ENCODE data around the gene SPOCK3.
"Not testable (repeated sequence)": the region's sequence is repeated elsewhere in the genome, so short reads cannot be mapped to it uniquely, and the experiment has no call there.

Gene SPOCK3

DNA sequence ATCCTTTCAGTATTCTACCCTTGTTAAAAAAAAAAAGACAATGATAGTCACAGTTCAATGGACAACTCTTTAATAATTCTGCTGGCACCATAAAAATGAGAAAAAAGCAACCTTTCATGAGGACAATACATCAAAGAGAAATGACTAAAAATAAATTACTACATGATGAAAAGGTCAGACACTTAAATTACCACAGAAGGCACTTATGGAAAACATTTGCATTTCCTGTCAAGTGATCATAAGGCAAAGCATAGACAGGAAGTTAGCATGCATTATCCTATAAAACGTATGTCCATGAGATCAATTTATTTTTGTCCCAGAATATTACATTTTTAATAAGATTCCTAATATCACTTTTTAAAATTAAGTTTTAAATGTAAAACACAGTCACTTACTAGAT lies 303.8 kb downstream of the SPOCK3 start:
- DNase-seq: no peak

GRCh38 chr4:166924424-166924823 lies 309.9 kb downstream of the SPOCK3 start:
- peak; percentile 5 for DNase-seq

GRCh38 chr4:166913926-166914325 lies 320.4 kb downstream of the SPOCK3 start:
- DNase-seq: no peak

DNA sequence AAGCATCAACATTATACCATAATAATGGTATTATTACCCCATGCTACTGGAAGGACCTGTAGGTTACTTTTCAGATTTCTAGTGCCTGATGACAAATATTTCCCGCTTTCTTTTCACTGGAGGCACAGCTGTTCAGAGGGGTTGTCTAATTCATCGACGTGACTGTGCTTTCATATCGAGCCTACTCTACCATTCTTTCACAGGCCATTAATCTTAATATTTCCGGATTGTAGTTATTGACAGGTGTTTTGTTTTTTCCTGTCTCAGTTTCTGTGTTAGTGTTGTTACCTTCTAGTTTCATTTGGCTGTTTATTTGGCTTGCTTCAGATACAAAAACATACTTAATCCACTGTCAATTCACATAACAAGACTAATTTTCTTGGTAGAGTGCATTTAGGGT lies 330.9 kb downstream of the SPOCK3 start:
- no peak for DNase-seq

DNA sequence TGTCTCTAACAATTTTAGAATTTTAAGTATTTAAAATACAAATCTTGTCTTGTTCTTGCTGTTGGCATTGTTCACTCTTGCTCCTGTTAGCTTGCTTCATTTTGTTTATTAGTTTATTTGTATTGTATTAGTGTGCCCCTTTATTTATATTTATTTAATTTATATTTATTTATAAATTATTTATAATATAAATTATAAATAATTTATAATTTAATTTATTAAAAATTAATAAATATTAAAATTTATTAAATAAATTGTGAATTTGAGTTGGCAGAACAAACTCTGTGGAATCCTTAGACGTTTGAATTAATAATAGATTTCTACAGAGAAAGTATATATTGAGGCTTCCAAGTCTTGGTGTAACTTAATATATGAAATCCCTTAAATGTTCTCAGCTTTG lies 331.4 kb downstream of the SPOCK3 start:
- no peak for DNase-seq

GRCh38 chr4:166896254-166896653 lies 338.0 kb downstream of the SPOCK3 start:
- no peak for DNase-seq

GRCh38 chr4:166895771-166896170 lies 338.5 kb downstream of the SPOCK3 start:
- DNase-seq: peak; percentile 23

- DNase-seq: no peak
Measured at GRCh38 chr4:166887457-166887856, 346.8 kb downstream of the SPOCK3 start.

DNA sequence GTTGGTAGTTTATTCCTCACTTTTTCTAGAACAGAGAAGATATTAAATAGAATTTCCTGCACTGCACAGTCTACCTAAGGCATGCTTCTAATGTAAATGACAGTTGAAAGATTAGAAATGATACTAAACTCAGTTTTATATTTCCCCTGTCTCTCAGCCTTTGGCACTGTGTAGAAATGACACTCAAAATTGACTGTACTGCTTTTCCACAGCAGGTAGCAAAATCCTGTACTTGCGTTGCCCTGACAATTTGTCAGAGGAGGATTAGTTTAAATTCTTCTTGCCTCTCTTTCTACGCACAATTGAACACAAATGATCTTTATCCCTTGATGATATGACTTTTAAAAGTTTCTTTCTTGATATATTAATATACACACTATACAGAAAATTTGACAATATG lies 347.6 kb downstream of the SPOCK3 start:
- no peak for DNase-seq

DNA sequence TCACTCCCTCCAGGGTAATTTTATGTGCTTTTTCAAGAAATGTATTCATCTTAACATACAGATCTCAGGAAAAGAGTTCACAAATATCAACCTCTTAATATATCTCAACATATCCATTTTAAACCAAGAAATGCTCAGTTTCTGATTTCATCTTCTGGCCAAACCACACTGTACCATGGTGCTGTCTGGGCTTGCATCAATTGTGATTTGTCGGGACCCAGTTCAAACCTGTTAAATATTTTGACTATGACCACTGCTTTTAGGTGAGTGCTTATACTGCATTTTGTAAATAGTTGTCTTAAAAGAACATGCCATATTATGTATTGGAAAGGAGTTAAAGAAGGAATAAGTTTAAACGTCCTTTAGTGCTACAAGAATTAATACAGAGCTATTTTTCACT lies 352.1 kb downstream of the SPOCK3 start:
- no peak for DNase-seq

DNA sequence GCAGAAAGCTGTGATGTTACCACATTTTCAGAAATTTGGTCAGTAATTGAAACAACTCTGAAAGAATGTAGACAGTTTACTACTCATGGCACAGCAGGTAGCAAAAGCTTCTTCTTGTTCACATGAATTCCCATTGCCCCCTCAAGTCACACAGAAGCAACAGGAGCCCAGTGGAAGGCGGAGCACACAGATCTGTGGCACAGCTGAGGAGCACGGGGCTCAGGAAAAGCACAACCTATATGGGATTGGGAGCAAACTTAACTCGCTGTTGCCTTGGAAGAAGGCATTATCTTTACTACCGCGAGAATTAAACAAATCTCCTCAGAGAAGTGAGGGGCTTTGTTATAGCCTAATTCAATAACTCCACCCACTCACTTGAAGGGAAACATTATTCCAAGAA lies 358.5 kb downstream of the SPOCK3 start:
- no peak for DNase-seq

DNA sequence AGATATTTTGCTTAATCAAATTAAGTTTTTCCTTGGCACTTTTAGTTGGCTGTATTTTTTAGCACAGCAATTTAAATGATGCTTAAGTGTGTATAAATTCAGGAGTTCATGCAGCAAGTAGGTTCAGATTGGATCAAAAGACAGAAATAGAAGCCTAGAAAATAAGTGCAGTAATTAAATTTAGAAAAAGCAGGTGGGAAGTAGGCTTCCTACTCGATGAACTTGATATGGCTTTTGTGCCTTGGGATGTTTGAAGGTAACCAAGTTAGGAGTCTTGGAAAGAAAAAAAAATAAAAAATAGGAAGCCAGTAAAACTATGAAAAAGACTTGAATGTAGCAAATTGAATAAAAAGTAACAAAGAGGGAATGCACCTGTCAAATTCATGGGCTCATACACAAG lies 372.3 kb downstream of the SPOCK3 start:
- no peak for DNase-seq

GRCh38 chr4:166850398-166850797 lies 383.9 kb downstream of the SPOCK3 start:
- DNase-seq: not testable (repeated sequence)

DNA sequence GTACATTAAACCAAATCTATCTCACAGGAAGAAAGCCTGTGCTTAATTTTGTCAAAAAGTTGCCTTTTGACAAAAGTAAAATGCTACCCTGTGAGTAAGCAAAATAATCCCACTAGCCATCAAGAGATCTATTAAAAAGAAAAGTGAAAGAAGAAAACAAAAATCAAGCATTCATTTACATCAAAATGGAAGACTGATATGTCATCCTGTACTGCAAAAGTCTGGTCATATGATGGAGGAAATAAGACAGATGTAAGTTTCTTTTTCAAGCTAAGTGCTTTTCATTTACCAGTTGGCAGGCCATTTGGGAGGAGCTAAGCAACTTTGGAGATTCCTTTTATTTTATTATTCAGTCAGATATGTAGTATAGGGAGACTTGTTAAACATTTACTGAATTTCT lies 387.4 kb downstream of the SPOCK3 start:
- no peak for DNase-seq

GRCh38 chr4:166842795-166843261 lies 391.5 kb downstream of the SPOCK3 start:
- DNase-seq: no peak

GRCh38 chr4:166839615-166840251 lies 394.6 kb downstream of the SPOCK3 start:
- no peak for DNase-seq

DNA sequence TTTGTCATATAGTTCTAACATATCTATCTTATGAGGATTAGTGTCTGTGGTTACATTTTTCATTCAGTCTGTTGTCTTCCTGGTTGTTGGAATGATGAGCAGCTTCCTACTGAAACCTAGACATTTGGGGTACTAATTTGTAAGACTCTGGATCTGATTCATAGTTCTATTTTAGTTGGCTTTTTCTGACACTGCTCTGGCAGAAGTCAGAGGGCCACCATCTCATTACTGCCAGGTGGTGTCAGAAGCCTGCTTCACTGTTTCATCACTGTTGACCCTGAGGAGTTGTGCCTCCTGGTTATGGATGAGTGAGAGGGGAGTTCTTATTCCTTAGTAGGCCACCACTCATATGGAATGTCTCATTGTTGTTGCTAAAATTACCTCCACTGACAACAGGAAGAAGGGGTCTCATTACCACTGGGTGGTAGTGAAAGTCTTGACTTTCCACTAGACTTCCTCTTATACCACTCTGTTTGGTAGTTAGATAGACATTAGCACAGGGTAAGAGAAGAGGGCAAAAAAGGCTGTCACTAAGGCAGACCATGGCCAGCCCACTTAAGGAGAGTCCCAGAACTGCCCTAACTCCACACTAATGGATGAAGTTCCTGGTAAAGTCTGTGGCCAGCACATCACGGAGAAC lies 395.2 kb downstream of the SPOCK3 start:
- DNase-seq: no peak

- no peak for DNase-seq
Measured at GRCh38 chr4:166836865-166837264, 397.4 kb downstream of the SPOCK3 start.

GRCh38 chr4:166827629-166828028 lies 406.7 kb downstream of the SPOCK3 start:
- no peak for DNase-seq

- DNase-seq: no peak
Measured at GRCh38 chr4:166827167-166827566, 407.1 kb downstream of the SPOCK3 start.

GRCh38 chr4:166823848-166824247 lies 410.4 kb downstream of the SPOCK3 start:
- DNase-seq: no peak

DNA sequence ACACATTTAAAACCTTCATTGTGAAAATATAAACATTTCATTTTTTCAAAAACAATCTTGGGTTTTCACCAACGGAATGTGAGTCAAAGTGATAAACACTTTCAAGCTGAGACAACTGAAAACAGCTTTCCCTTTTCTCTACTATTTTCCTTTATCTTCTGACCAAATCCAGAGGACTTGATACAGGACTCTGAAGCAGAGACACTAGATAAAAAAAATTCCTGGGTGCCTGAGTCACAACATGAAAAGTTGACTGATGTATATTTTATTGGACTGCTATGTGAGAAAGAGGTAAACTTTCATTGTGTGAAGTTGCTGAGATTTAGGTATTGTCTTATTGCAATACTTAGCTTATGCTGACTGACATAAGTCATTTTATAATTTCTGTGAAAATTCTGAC lies 411.2 kb downstream of the SPOCK3 start:
- peak; percentile 2 for DNase-seq

- DNase-seq: no peak
Measured at GRCh38 chr4:166822386-166822785, 411.9 kb downstream of the SPOCK3 start.

DNA sequence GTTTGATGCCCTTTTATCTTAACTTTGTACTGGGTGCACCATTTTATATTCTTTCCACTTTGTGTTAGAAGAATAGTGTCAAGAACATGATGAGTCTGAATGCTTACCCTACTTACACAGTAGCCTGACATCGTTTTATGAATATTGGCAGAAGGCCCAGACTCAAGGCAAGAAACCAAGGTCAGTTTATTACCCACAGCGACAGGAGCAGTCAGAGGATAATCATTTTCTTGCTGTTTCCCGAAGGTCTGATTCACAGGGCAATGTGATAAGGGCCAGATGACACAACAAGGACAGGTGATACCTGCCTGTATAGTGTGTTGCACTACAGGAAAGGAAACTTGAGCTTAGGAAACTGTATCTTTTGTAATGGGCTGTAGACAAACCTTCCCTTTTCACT lies 417.4 kb downstream of the SPOCK3 start:
- peak; percentile 21 for DNase-seq

- DNase-seq: no peak
Measured at GRCh38 chr4:166808380-166808779, 425.9 kb downstream of the SPOCK3 start.

All from HCEC 1CT (cell line).